GM13977 (cell line): ENCODE results near the gene ZNF185.

ENCODE experiments used
- DNase-seq: peaks from one replicate; pipeline ENCODE4 v3.0.0; 2012; ENCODE audit warnings: low spot score
- CTCF ChIP-seq: IDR thresholded peaks from 2 replicates; pipeline ENCODE4 v1.5.1; 2012; ENCODE audit warnings: mild to moderate bottlenecking, control low read depth; ENCODE audit not compliant: insufficient read depth; ENCODE audit errors: extremely low read depth, missing control alignments
- in situ Hi-C: fragments of 300-500 bp; cut with MboI; formaldehyde crosslinking; loops from one replicate; pipeline ENCODE4 v1.12.0; 2022; ENCODE audit warnings: low sequenced_read_pairs, low pct_unique_long_range_greater_than_20kb, mixed read lengths, inconsistent platforms; ENCODE audit not compliant: unreplicated experiment

The ZNF185 gene

GRCh38 chrX:152866386-152866785 lies 31.5 kb upstream of the ZNF185 start:
- no peak for TF ChIP-seq CTCF
- in situ Hi-C loops: no loop called here
- no peak for DNase-seq

GRCh38 chrX:152869972-152870371 lies 27.9 kb upstream of the ZNF185 start:
- in situ Hi-C loops: no loop called here
- DNase-seq: no peak
- no peak for TF ChIP-seq CTCF

- TF ChIP-seq CTCF: no peak
- no peak for DNase-seq
- in situ Hi-C loops: no loop called here
These were observed 26.6 kb upstream of the ZNF185 start for GRCh38 chrX:152871260-152871659.

- in situ Hi-C loops: no loop called here
These were observed 25.3 kb upstream of the ZNF185 start for GRCh38 chrX:152872522-152872921.

GRCh38 chrX:152873361-152873760 lies 24.5 kb upstream of the ZNF185 start:
- DNase-seq: no peak
- in situ Hi-C loops: no loop called here
- TF ChIP-seq CTCF: no peak

More at GRCh38 chrX:152872522-152872921, 25.3 kb upstream of the ZNF185 start:
- no peak for TF ChIP-seq CTCF
- no peak for DNase-seq

GRCh38 chrX:152876931-152877840 lies 20.7 kb upstream of the ZNF185 start:
- in situ Hi-C loops: no loop called here
- DNase-seq: no peak
- TF ChIP-seq CTCF: no peak
